GM12878 (cell line): Measurements from ENCODE around the gene SHROOM3.

ENCODE experiments used
- BACH1 ChIP-seq: fragments of 450-650 bp; IDR thresholded peaks from 2 replicates; pipeline ENCODE4 v1.6.1; 2017; ENCODE audit warnings: mild to moderate bottlenecking, borderline replicate concordance
- CEBPB ChIP-seq, 2 experiments: fragments of 150-350 bp in 1 of 2; IDR thresholded peaks; 2 replicates each; pipeline ENCODE4 v1.6.1; 2012 to 2014; ENCODE audit warnings: low read depth in 2 of 2, low read length in 2 of 2, borderline replicate concordance in 1 of 2, inconsistent platforms in 1 of 2
- E2F4 ChIP-seq: IDR thresholded peaks from 2 replicates; pipeline ENCODE4 v1.6.1; 2012; ENCODE audit warnings: low read depth, low read length, improper control_type of control experiment
- MYC ChIP-seq: IDR thresholded peaks from 2 replicates; pipeline ENCODE4 v1.6.1; 2011; ENCODE audit warnings: mild to moderate bottlenecking, low read length, moderate library complexity, inconsistent platforms; ENCODE audit not compliant: insufficient read depth, insufficient replicate concordance, insufficient read length, severe bottlenecking
- RFX5 ChIP-seq: IDR thresholded peaks from 2 replicates; pipeline ENCODE4 v1.6.1; 2011; ENCODE audit warnings: low read depth, low read length, improper control_type of control experiment
- SMC3 ChIP-seq: IDR thresholded peaks from 2 replicates; pipeline ENCODE4 v1.6.1; 2011; ENCODE audit warnings: low read length, improper control_type of control experiment, borderline replicate concordance
- ZNF274 ChIP-seq: IDR thresholded peaks from one replicate; pipeline ENCODE4 v1.8.0; 2011; ENCODE audit not compliant: insufficient read length, insufficient read depth
- TF ChIP-seq, protein P1 (sequence below), 3 experiments: IDR thresholded peaks in 2 of 3; conservative IDR thresholded peaks in 1 of 3; 2 replicates each; pipeline ENCODE4 v1.5.1; 2011; ENCODE audit warnings: low read depth in 3 of 3, low read length in 3 of 3, mild to moderate bottlenecking in 3 of 3, control low read depth in 2 of 3, moderate library complexity in 2 of 3, inconsistent platforms in 1 of 3, mixed read lengths in 1 of 3; ENCODE audit not compliant: control insufficient read depth in 2 of 3, insufficient read depth in 1 of 3; ENCODE audit errors: extremely low read depth in 1 of 3

DNA sequence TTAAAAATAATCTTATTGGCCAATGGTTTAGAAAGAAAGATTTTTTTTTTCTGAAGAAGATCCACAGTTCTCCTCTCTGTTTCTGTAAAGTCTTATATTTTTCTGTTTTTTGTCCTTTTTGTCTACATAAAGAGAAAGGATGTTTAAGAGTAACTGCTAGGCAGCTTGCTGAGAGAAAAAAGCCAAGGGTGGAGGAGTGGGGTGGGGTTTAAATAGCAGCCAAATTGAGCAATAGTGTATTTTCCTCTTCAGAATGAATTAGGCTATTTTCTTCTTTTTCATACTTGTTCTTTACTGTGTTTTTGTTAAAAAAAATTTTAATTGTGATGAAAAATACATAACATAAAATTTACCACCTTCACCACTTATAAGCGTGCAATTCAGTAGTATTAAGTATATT, 238.3 kb downstream of the SHROOM3 start:
- TF ChIP-seq SMC3 = no peak
- TF ChIP-seq CEBPB (IDR thresholded peaks at IDR 0.05; ENCODE audit: borderline replicate concordance in 1 of 2, low read depth in 2 of 2, low read length in 2 of 2) = no peak
- no peak for TF ChIP-seq RFX5
- TF ChIP-seq, protein P1, sequence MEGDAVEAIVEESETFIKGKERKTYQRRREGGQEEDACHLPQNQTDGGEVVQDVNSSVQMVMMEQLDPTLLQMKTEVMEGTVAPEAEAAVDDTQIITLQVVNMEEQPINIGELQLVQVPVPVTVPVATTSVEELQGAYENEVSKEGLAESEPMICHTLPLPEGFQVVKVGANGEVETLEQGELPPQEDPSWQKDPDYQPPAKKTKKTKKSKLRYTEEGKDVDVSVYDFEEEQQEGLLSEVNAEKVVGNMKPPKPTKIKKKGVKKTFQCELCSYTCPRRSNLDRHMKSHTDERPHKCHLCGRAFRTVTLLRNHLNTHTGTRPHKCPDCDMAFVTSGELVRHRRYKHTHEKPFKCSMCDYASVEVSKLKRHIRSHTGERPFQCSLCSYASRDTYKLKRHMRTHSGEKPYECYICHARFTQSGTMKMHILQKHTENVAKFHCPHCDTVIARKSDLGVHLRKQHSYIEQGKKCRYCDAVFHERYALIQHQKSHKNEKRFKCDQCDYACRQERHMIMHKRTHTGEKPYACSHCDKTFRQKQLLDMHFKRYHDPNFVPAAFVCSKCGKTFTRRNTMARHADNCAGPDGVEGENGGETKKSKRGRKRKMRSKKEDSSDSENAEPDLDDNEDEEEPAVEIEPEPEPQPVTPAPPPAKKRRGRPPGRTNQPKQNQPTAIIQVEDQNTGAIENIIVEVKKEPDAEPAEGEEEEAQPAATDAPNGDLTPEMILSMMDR (IDR thresholded peaks at IDR 0.05 in 2 of 3, conservative IDR thresholded peaks at IDR 0.05 in 1 of 3; ENCODE audit: control insufficient read depth in 2 of 3, extremely low read depth in 1 of 3, insufficient read depth in 1 of 3, low read depth in 3 of 3, low read length in 3 of 3) = no peak
- no peak for TF ChIP-seq BACH1
- TF ChIP-seq ZNF274 = no peak
- TF ChIP-seq E2F4 = no peak
- TF ChIP-seq MYC = no peak
